ENCODE results near the gene KRTAP5-8.
"Not testable (repeated sequence)": the region's sequence is repeated elsewhere in the genome, so short reads cannot be mapped to it uniquely, and the experiment has no call there.

The KRTAP5-8 gene

GRCh38 chr11:71537977-71538665 is at the start of gene KRTAP5-8:
KRTAP5-8 (plus strand) TSS chr11:71538025; CDS start chr11:71538056, 31 bp downstream.
- not testable (repeated sequence) for DNase-seq

- no peak for DNase-seq
Measured at GRCh38 chr11:71488681-71489270, 49.0 kb upstream of the KRTAP5-8 start.

- no peak for DNase-seq
Measured at GRCh38 chr11:71489311-71490043, 48.3 kb upstream of the KRTAP5-8 start.

GRCh38 chr11:71490044-71490730 is 47.6 kb upstream of the KRTAP5-8 start:
- DNase-seq = no peak

GRCh38 chr11:71490731-71491390 is 47.0 kb upstream of the KRTAP5-8 start:
- no peak for DNase-seq

GRCh38 chr11:71491531-71491930 is 46.3 kb upstream of the KRTAP5-8 start:
- no peak for DNase-seq

GRCh38 chr11:71491940-71492339 is 45.9 kb upstream of the KRTAP5-8 start:
- DNase-seq = no peak

- DNase-seq = no peak
Measured at GRCh38 chr11:71495286-71496230, 42.3 kb upstream of the KRTAP5-8 start.

- no peak for DNase-seq
Measured at GRCh38 chr11:71496421-71496820, 41.4 kb upstream of the KRTAP5-8 start.

- DNase-seq = no peak
Measured at GRCh38 chr11:71498091-71498490, 39.7 kb upstream of the KRTAP5-8 start.

- no peak for DNase-seq
Measured at GRCh38 chr11:71499125-71499524, 38.7 kb upstream of the KRTAP5-8 start.

- no peak for DNase-seq
Measured at GRCh38 chr11:71499546-71499945, 38.3 kb upstream of the KRTAP5-8 start.

- no peak for DNase-seq
Measured at GRCh38 chr11:71500601-71501021, 37.2 kb upstream of the KRTAP5-8 start.

- no peak for DNase-seq
Measured at GRCh38 chr11:71501071-71501985, 36.5 kb upstream of the KRTAP5-8 start.

GRCh38 chr11:71502026-71502425 is 35.8 kb upstream of the KRTAP5-8 start:
- DNase-seq = no peak

GRCh38 chr11:71502871-71503435 is 34.9 kb upstream of the KRTAP5-8 start:
- DNase-seq = no peak

GRCh38 chr11:71504531-71504930 is 33.3 kb upstream of the KRTAP5-8 start:
- no peak for DNase-seq

- no peak for DNase-seq
Measured at GRCh38 chr11:71505001-71505400, 32.8 kb upstream of the KRTAP5-8 start.

GRCh38 chr11:71505781-71506180 is 32.0 kb upstream of the KRTAP5-8 start:
- DNase-seq = no peak

- no peak for DNase-seq
Measured at GRCh38 chr11:71507102-71507501, 30.7 kb upstream of the KRTAP5-8 start.

Measured in NCI-H2081 treated with DMSO at 0.1 percent for 48 hours (cell line).